GM23248 (cell line): ENCODE data around the gene MSX1. TPM values are rescaled to one million over a fixed set of nuclear protein-coding genes. Genes with fewer than 3 reads are reported as not detected.

Experiments used
- DNase-seq: peaks from one replicate; pipeline ENCODE4 v3.0.0-alpha.2; 2015
- H2AFZ ChIP-seq: fragments of 200-600 bp; sonication (generic); 2 replicates; pipeline ENCODE4 v1.6.1; 2016; ENCODE audit warnings: antibody characterized with exemption
- H3F3A ChIP-seq: fragments of 200-600 bp; sonication (generic); 2 replicates; pipeline ENCODE4 v1.6.1; 2016; ENCODE audit warnings: mild to moderate bottlenecking, antibody characterized with exemption, mixed run types; ENCODE audit not compliant: insufficient read depth
- H3K27ac ChIP-seq: fragments of 200-600 bp; sonication (generic); 2 replicates; pipeline ENCODE4 v1.5.1; 2016; ENCODE audit warnings: mild to moderate bottlenecking
- H3K27me3 ChIP-seq: fragments of 200-600 bp; sonication (generic); replicated peaks from 2 replicates; pipeline ENCODE4 v1.6.1; 2016; ENCODE audit warnings: mild to moderate bottlenecking; ENCODE audit not compliant: insufficient read depth
- H3K36me3 ChIP-seq: fragments of 200-600 bp; sonication (generic); 2 replicates; pipeline ENCODE4 v1.6.1; 2016; ENCODE audit warnings: low read depth, mild to moderate bottlenecking
- H3K4me1 ChIP-seq: fragments of 200-600 bp; sonication (generic); 2 replicates; pipeline ENCODE4 v1.6.1; 2016; ENCODE audit warnings: mild to moderate bottlenecking; ENCODE audit not compliant: insufficient read depth
- H3K4me2 ChIP-seq: fragments of 200-600 bp; sonication (generic); one replicate; pipeline ENCODE4 v1.6.1; 2016; ENCODE audit warnings: mild to moderate bottlenecking; ENCODE audit not compliant: unreplicated experiment
- H3K4me3 ChIP-seq: fragments of 200-600 bp; sonication (generic); 2 replicates; pipeline ENCODE4 v1.5.1; 2016; ENCODE audit warnings: mild to moderate bottlenecking
- H3K79me2 ChIP-seq: fragments of 200-600 bp; sonication (generic); 2 replicates; pipeline ENCODE4 v1.6.1; 2016; ENCODE audit warnings: mild to moderate bottlenecking; ENCODE audit not compliant: insufficient read depth
- H3K9ac ChIP-seq: fragments of 200-600 bp; sonication (generic); 2 replicates; pipeline ENCODE4 v1.6.1; 2016; ENCODE audit warnings: mild to moderate bottlenecking
- H3K9me2 ChIP-seq: fragments of 200-600 bp; sonication (generic); 2 replicates; pipeline ENCODE4 v1.6.1; 2016; ENCODE audit warnings: mixed run types, mild to moderate bottlenecking, moderate library complexity; ENCODE audit not compliant: insufficient read depth
- H3K9me3 ChIP-seq: fragments of 200-600 bp; sonication (generic); one replicate; pipeline ENCODE4 v1.6.1; 2017; ENCODE audit warnings: low read depth
- H4K20me1 ChIP-seq: fragments of 200-600 bp; sonication (generic); 2 replicates; pipeline ENCODE4 v1.6.0; 2016; ENCODE audit not compliant: insufficient read depth
- EZH2 ChIP-seq: fragments of 200-600 bp; sonication (generic); IDR thresholded peaks from 2 replicates; pipeline ENCODE4 v1.6.1; 2018; ENCODE audit warnings: antibody characterized with exemption, mild to moderate bottlenecking; ENCODE audit not compliant: insufficient read depth, poor library complexity, severe bottlenecking
- EZH2phosphoT487 ChIP-seq: fragments of 200-600 bp; sonication (generic); IDR thresholded peaks from 2 replicates; pipeline ENCODE4 v1.6.1; 2018; ENCODE audit warnings: antibody characterized with exemption, moderate library complexity, mild to moderate bottlenecking, low read depth; ENCODE audit not compliant: insufficient read depth
- WGBS, 2 experiments: methylation state at CpG; one replicate each; pipeline ENCODE4 v1.1.6; 2015 to 2017; ENCODE audit warnings: low lambda C conversion rate in 2 of 2, low coverage in 1 of 2; ENCODE audit errors: missing lambda C conversion rate in 2 of 2; 5-methylcytosine and 5-hydroxymethylcytosine counted together
- in situ Hi-C: fragments of 300-500 bp; cut with MboI; formaldehyde crosslinking; loops from 2 replicates; pipeline ENCODE4 v1.15.0; 2020
- polyA plus RNA-seq: library from polyadenylated mRNA; unstranded; fragments of >200 nt; fragmentation: Nextera tagmentation; extraction: Ambion mirVana; gene quantifications from 2 replicates; pipeline ENCODE4 v1.2.1, GENCODE V29; 2016
- total RNA-seq: library from RNA; depleted of rRNA; stranded (reverse); fragments of >200 nt; shearing (Covaris generic); gene quantifications from 2 replicates; pipeline ENCODE4 v1.2.3, GENCODE V29; 2014

Gene MSX1
- total and polyA plus RNA-seq, 2 experiments from 2014 or later: 17.2 to 32.1 TPM

DNA sequence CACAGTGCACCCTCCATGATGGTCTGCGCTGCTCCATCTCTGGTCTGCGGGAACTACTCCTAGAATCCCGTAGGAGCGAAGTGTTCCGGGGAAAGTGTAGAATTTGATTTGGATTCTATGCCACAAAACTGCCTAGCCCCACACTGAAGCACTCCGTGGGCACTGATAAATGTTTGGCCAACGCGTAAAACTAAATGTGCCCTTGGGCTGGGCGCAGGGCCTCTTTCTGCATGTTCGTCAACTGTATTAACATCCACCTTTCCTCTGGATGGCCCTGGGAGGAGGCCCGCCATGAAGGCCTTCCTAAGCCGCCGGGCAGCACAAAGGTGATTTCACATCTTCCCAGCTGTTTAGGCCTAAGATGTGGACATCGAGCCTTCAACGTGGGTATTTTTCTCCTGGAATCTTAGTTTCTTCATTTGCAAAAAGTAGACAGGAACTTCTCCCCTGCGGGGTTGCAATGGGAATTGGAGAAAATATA, 2.6 kb downstream of the MSX1 start:
- Histone ChIP-seq H3K9me2 (no peaks in the 10 kb centered on the region), H3K4me2 (no peak overlapping the region), H2AFZ (no peak overlapping the region), H3K9ac (no peak overlapping the region), H3K27me3 (peaks cover 12% of the 10 kb centered on the region; the same call in 1 of the 2 replicates), H3K4me1 (peaks cover 4% of the 10 kb centered on the region; the same call in 1 of the 2 replicates), H3K4me3 (peak overlapping the region; percentile 84; the same call in 1 of the 2 replicates), H3K36me3 (peaks cover 3% of the 10 kb centered on the region; the same call in 1 of the 2 replicates), H3K9me3 (no peaks in the 10 kb centered on the region), H3F3A (no peaks in the 10 kb centered on the region; the same call in 1 of the 2 replicates), H3K27ac (no peak overlapping the region), H4K20me1 (no peaks in the 10 kb centered on the region), H3K79me2 (peaks cover 26% of the 10 kb centered on the region)
- TF ChIP-seq EZH2phosphoT487: no peak
- no peak for TF ChIP-seq EZH2
- in situ Hi-C loops: loop anchor here (10.0 kb wide), 1 partner anchor 377 kb away; no protein-coding TSS in a partner anchor
- no peak for DNase-seq
- WGBS, 2 experiments: 93 to 95% methylated on average over 16 of the region's 16 CpGs

GRCh38 chr4:4862665-4863482, 3.4 kb downstream of the MSX1 start:
- Histone ChIP-seq H3K4me3 (no peak overlapping the region), H3K9me3 (no peaks in the 10 kb centered on the region), H3K4me2 (no peak overlapping the region), H3F3A (no peaks in the 10 kb centered on the region; the same call in 1 of the 2 replicates), H3K9me2 (no peaks in the 10 kb centered on the region), H3K4me1 (peaks cover 4% of the 10 kb centered on the region; the same call in 1 of the 2 replicates), H3K27me3 (peaks cover 19% of the 10 kb centered on the region; the same call in 1 of the 2 replicates), H3K27ac (no peak overlapping the region), H2AFZ (no peak overlapping the region), H4K20me1 (no peaks in the 10 kb centered on the region), H3K9ac (no peak overlapping the region), H3K79me2 (peaks cover 26% of the 10 kb centered on the region), H3K36me3 (peaks cover 3% of the 10 kb centered on the region; the same call in 1 of the 2 replicates)
- TF ChIP-seq EZH2 (no peak), EZH2phosphoT487 (no peak)
- in situ Hi-C loops: loop anchor here (10.0 kb wide), 1 partner anchor 378 kb away; no protein-coding TSS in a partner anchor
- no peak for DNase-seq
- WGBS, 2 experiments: 95 to 96% methylated on average over 43 to 51 of the region's 51 CpGs

DNA sequence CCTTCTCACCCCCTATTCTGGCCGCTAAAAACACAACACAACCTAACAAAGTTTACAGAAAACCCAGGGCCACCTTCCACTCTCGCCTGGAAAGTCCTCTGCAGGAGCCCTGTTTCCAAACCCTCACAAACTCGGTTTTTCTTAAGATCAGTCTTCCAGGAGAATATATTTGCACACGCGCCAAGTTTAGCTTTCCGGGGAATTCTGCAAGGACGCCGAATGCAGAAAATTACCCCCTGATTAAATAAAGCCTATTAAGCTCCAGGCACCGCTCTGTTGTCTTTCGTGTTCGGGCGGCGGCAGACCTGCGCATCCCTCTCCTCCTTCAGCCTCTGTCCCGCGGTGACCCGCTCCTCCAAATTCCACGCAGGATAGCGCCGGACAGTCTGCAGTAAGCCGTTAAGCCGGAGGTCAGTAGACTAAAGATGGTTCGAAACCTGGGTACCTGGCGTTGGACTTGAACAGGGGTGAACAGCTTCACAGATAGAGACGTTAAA, 5.0 kb downstream of the MSX1 start:
- 94 to 95% methylated on average over 25 of the region's 25 CpGs for WGBS, 2 experiments
- Histone ChIP-seq H4K20me1 (no peaks in the 10 kb centered on the region), H3K79me2 (peaks cover 26% of the 10 kb centered on the region), H3K4me2 (no peak overlapping the region), H3K9ac (no peak overlapping the region), H3K4me1 (no peaks in the 10 kb centered on the region), H3K27ac (no peak overlapping the region), H3K4me3 (no peak overlapping the region), H3K9me3 (no peaks in the 10 kb centered on the region), H3F3A (no peaks in the 10 kb centered on the region; the same call in 1 of the 2 replicates), H2AFZ (no peak overlapping the region), H3K27me3 (peaks cover 25% of the 10 kb centered on the region; the same call in 1 of the 2 replicates), H3K9me2 (no peaks in the 10 kb centered on the region), H3K36me3 (peaks cover 3% of the 10 kb centered on the region; the same call in 1 of the 2 replicates)
- no peak for DNase-seq
- TF ChIP-seq EZH2 (no peak), EZH2phosphoT487 (no peak)
- in situ Hi-C loops: loop anchor here (10.0 kb wide), 1 partner anchor 380 kb away; no protein-coding TSS in a partner anchor

DNA sequence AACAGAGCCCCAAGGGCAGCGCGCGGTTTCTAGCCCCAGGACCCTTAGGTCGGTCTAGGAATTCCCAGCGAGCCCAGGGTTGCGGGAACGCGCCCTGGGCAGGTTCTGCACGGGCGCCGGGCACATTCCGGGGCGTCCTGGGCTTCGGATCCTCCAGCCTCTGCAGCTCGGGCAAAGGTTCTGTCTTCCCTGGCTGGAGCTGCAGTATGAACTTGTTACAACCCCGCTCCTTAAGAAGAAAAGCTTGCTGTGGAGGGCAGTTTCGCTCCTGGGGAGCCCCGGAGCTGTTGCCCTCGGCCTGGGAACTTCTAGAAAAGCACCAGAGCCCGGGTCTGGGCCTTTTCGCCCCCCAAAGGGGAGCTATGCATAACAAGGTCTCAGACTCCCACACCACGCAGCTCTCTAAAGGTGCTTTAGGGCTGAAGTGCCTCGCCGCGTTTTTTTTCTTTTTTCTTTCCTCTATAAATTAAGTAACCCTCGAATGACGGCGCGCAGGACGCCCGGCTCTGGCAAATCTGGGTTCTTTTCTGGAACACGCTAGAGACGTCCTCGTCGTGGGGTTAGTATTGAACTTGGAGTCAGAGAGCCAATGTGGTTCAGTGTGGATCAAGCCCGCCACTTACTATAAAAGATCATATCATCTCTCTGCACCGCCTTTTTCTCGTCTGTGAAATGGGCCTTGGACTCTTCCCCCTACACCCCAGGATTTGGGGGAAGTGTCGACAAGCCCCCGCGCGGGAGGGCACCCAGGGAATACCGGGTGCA, 5.7 kb downstream of the MSX1 start:
- Histone ChIP-seq H3F3A (no peaks in the 10 kb centered on the region; the same call in 1 of the 2 replicates), H2AFZ (no peak overlapping the region)
- in situ Hi-C loops: loop anchor here (10.0 kb wide), 1 partner anchor 380 kb away; no protein-coding TSS in a partner anchor

More for the DNA sequence above, 5.7 kb downstream of the MSX1 start:
- Histone ChIP-seq H3K4me3 (no peak overlapping the region; the same call in 1 of the 2 replicates), H4K20me1 (no peaks in the 10 kb centered on the region), H3K27ac (no peak overlapping the region), H3K27me3 (peaks cover 31% of the 10 kb centered on the region), H3K9ac (no peak overlapping the region), H3K36me3 (peaks cover 3% of the 10 kb centered on the region; the same call in 1 of the 2 replicates), H3K4me1 (no peaks in the 10 kb centered on the region), H3K9me2 (no peaks in the 10 kb centered on the region), H3K4me2 (no peak overlapping the region), H3K9me3 (no peaks in the 10 kb centered on the region), H3K79me2 (peaks cover 22% of the 10 kb centered on the region)
- no peak for DNase-seq
- TF ChIP-seq EZH2 (no peak), EZH2phosphoT487 (no peak)
- WGBS, 2 experiments: 85 to 86% methylated on average over 41 to 43 of the region's 43 CpGs
